Caco-2 (cell line): ENCODE data around the gene CRB1. TPM values are rescaled to one million over a fixed set of nuclear protein-coding genes. Genes with fewer than 3 reads are reported as not detected.

Experiments used
- BruUV-seq: library from RNA; stranded (reverse); fragments of 400-500 nt; replicated peaks from 2 replicates; lab custom pipeline; 2021; lab: Mats Ljungman, UMichigan
- CTCF ChIA-PET: fragments of 300-600 bp; sonication (Branson Sonifier 250); formaldehyde crosslinking; loops from one replicate; lab custom pipeline; 2022; ENCODE audit warnings: antibody characterized with exemption; lab: Charles Lee
- POLR2A ChIA-PET: fragments of 300-600 bp; sonication (Branson Sonifier 250); formaldehyde crosslinking; loops from one replicate; lab custom pipeline; 2022; ENCODE audit warnings: antibody characterized with exemption; lab: Charles Lee
- DNase-seq, 2 experiments: peaks; one replicate each; pipeline versions ENCODE4 v3.0.0 to v3.0.0-alpha.2; 2020 to 2022
- H3K27me3 ChIP-seq: replicated peaks from 2 replicates; pipeline ENCODE4 v1.6.0; 2011; ENCODE audit warnings: low read length; ENCODE audit not compliant: control insufficient read depth, insufficient read depth
- H3K36me3 ChIP-seq: 2 replicates; pipeline ENCODE4 v1.5.1; 2011; ENCODE audit warnings: low read length; ENCODE audit not compliant: control insufficient read depth, insufficient read depth
- H3K4me1 ChIP-seq: fragments of 250-450 bp; sonication (Bioruptor Pico); 2 replicates; pipeline ENCODE4 v1.5.1; 2020; ENCODE audit warnings: mild to moderate bottlenecking
- H3K4me3 ChIP-seq: 2 replicates; pipeline ENCODE4 v1.5.1; 2011; ENCODE audit warnings: low read depth, mild to moderate bottlenecking, control low read depth, low read length
- H3K9me3 ChIP-seq: fragments of 250-450 bp; sonication (Bioruptor Pico); 2 replicates; pipeline ENCODE4 v1.5.1; 2020; ENCODE audit warnings: mild to moderate bottlenecking, moderate library complexity
- H3K27ac Mint-ChIP-seq: one replicate; pipeline ENCODE4 v1.8.0; 2022; ENCODE audit warnings: mixed read lengths; ENCODE audit not compliant: unreplicated experiment
- H3K27me3 Mint-ChIP-seq: one replicate; pipeline ENCODE4 v1.8.0; 2022; ENCODE audit warnings: mixed read lengths; ENCODE audit not compliant: insufficient read depth, unreplicated experiment
- H3K36me3 Mint-ChIP-seq: one replicate; pipeline ENCODE4 v1.8.0; 2022; ENCODE audit warnings: mild to moderate bottlenecking, mixed read lengths; ENCODE audit not compliant: insufficient read depth, unreplicated experiment
- H3K4me1 Mint-ChIP-seq: one replicate; pipeline ENCODE4 v1.8.0; 2022; ENCODE audit warnings: low read depth, mixed read lengths; ENCODE audit not compliant: unreplicated experiment
- H3K4me3 Mint-ChIP-seq: one replicate; pipeline ENCODE4 v1.8.0; 2022; ENCODE audit warnings: mild to moderate bottlenecking, moderate library complexity, mixed read lengths; ENCODE audit not compliant: unreplicated experiment
- H3K9me3 Mint-ChIP-seq: one replicate; pipeline ENCODE4 v1.8.0; 2022; ENCODE audit warnings: mixed read lengths; ENCODE audit not compliant: unreplicated experiment
- CTCF ChIP-seq, 2 experiments: fragments of 200-600 bp in 1 of 2; IDR thresholded peaks; 1 replicate in 1 of 2; 2 replicates in 1 of 2; pipeline versions ENCODE4 v1.5.1 to v1.8.0; 2011 to 2022; ENCODE audit warnings: antibody characterized with exemption in 1 of 2, control low read depth in 1 of 2, inconsistent platforms in 1 of 2, low read depth in 1 of 2, low read length in 1 of 2, mild to moderate bottlenecking in 1 of 2, moderate library complexity in 1 of 2; ENCODE audit not compliant: insufficient read depth in 1 of 2, severe bottlenecking in 1 of 2, unreplicated experiment in 1 of 2
- intact Hi-C: fragments of 100-400 bp; cut with micrococcal nuclease; formaldehyde crosslinking; loops from one replicate; pipeline ENCODE4 v1.10.0; 2022; ENCODE audit not compliant: unreplicated experiment
- total RNA-seq: library from RNA; stranded (reverse); gene quantifications from 2 replicates; pipeline ENCODE4 v1.2.3, GENCODE V29; 2022

Gene CRB1
- total RNA-seq, 1 experiment from 2014 or later: not detected

GRCh38 chr1:197234581-197234980, 33.5 kb upstream of the CRB1 start:
- DNase-seq: no peak
- H3K27ac Mint-ChIP-seq: no peak overlapping the region
- no peaks in the 10 kb centered on the region for H3K4me1 ChIP-seq
- no peaks in the 10 kb centered on the region for H3K9me3 Mint-ChIP-seq
- TF ChIP-seq CTCF (IDR thresholded peaks at IDR 0.05; ENCODE audit: insufficient read depth in 1 of 2, low read depth in 1 of 2, low read length in 1 of 2, severe bottlenecking in 1 of 2, unreplicated experiment in 1 of 2): no peak
- CTCF ChIA-PET: no interaction called here
- H3K4me3 Mint-ChIP-seq: no peak overlapping the region
- H3K4me1 Mint-ChIP-seq: no peaks in the 10 kb centered on the region
- no peak overlapping the region for H3K4me3 ChIP-seq
- no TSS peak for BruUV-seq
- H3K27me3 ChIP-seq: no peaks in the 10 kb centered on the region; the same call in 1 of the 2 replicates
- H3K9me3 ChIP-seq: no peaks in the 10 kb centered on the region
- no peaks in the 10 kb centered on the region for H3K36me3 Mint-ChIP-seq
- no peaks in the 10 kb centered on the region for H3K27me3 Mint-ChIP-seq
- intact Hi-C loops: no loop called here
- H3K36me3 ChIP-seq: no peaks in the 10 kb centered on the region
- POLR2A ChIA-PET: no interaction called here

- Histone ChIP-seq H3K27me3 (no peaks in the 10 kb centered on the region; the same call in 1 of the 2 replicates), H3K4me1 (no peaks in the 10 kb centered on the region), H3K36me3 (no peaks in the 10 kb centered on the region), H3K4me3 (no peak overlapping the region), H3K9me3 (no peaks in the 10 kb centered on the region)
- POLR2A ChIA-PET: no interaction called here
- no peaks in the 10 kb centered on the region for H3K4me1 Mint-ChIP-seq
- no TSS peak for BruUV-seq
- no peaks in the 10 kb centered on the region for H3K9me3 Mint-ChIP-seq
- H3K4me3 Mint-ChIP-seq: no peak overlapping the region
- DNase-seq: no peak
- intact Hi-C loops: no loop called here
- H3K36me3 Mint-ChIP-seq: no peaks in the 10 kb centered on the region
- CTCF ChIA-PET: no interaction called here
- no peak overlapping the region for H3K27ac Mint-ChIP-seq
- H3K27me3 Mint-ChIP-seq: no peaks in the 10 kb centered on the region
- TF ChIP-seq CTCF (IDR thresholded peaks at IDR 0.05; ENCODE audit: insufficient read depth in 1 of 2, low read depth in 1 of 2, low read length in 1 of 2, severe bottlenecking in 1 of 2, unreplicated experiment in 1 of 2): no peak
Observed at GRCh38 chr1:197235355-197235754, 32.7 kb upstream of the CRB1 start.

- Mint-ChIP-seq H3K4me1 (peaks cover 8% of the 10 kb centered on the region), H3K4me3 (no peak overlapping the region), H3K36me3 (peaks cover 4% of the 10 kb centered on the region), H3K27ac (no peak overlapping the region), H3K27me3 (peaks cover 7% of the 10 kb centered on the region), H3K9me3 (peaks cover 7% of the 10 kb centered on the region)
- Histone ChIP-seq H3K4me1 (no peaks in the 10 kb centered on the region), H3K4me3 (no peak overlapping the region), H3K9me3 (no peaks in the 10 kb centered on the region), H3K36me3 (no peaks in the 10 kb centered on the region), H3K27me3 (no peaks in the 10 kb centered on the region)
- intact Hi-C loops: no loop called here
- TF ChIP-seq CTCF (IDR thresholded peaks at IDR 0.05; ENCODE audit: insufficient read depth in 1 of 2, low read depth in 1 of 2, low read length in 1 of 2, severe bottlenecking in 1 of 2, unreplicated experiment in 1 of 2): no peak
- POLR2A ChIA-PET: no interaction called here
- no peak for DNase-seq
- no TSS peak for BruUV-seq
- CTCF ChIA-PET: no interaction called here
Observed at GRCh38 chr1:197247465-197247864, 20.6 kb upstream of the CRB1 start.
